UCSD-AML1 (cell line): ENCODE results near the gene GSPT1.
"Not testable (repeated sequence)": the region's sequence is repeated elsewhere in the genome, so short reads cannot be mapped to it uniquely, and the experiment has no call there.

ENCODE experiments used
- DNase-seq: peaks from one replicate; lab custom pipeline; 2025; ENCODE audit not compliant: unreplicated experiment; lab: John Stamatoyannopoulos, UW

The GSPT1 gene

GRCh38 chr16:11862489-11862888 lies 53.3 kb downstream of the GSPT1 start:
- DNase-seq: no peak

GRCh38 chr16:11857161-11857560 lies 58.6 kb downstream of the GSPT1 start:
- no peak for DNase-seq

- DNase-seq: no peak
Measured at GRCh38 chr16:11852092-11852809, 63.5 kb downstream of the GSPT1 start.

- DNase-seq: peak; percentile 96
Measured at GRCh38 chr16:11851294-11852091, 64.3 kb downstream of the GSPT1 start, which contains the start of gene RSL1D1. Gene RSL1D1, minus strand, starts transcription at chr16:11851542. Its CDS starts 30 bp downstream, at chr16:11851512.

GRCh38 chr16:11848842-11849241 lies 66.9 kb downstream of the GSPT1 start:
- no peak for DNase-seq

- no peak for DNase-seq
Measured at GRCh38 chr16:11844499-11844898, 71.3 kb downstream of the GSPT1 start.

GRCh38 chr16:11843861-11844260 lies 71.9 kb downstream of the GSPT1 start:
- no peak for DNase-seq

- DNase-seq: no peak
Measured at GRCh38 chr16:11843206-11843605, 72.5 kb downstream of the GSPT1 start.

- DNase-seq: no peak
Measured at GRCh38 chr16:11841026-11841425, 74.7 kb downstream of the GSPT1 start.

- no peak for DNase-seq
Measured at GRCh38 chr16:11836650-11837244, 79.0 kb downstream of the GSPT1 start.

- DNase-seq: no peak
Measured at GRCh38 chr16:11835891-11836649, 79.7 kb downstream of the GSPT1 start.

- no peak for DNase-seq
Measured at GRCh38 chr16:11835309-11835708, 80.4 kb downstream of the GSPT1 start.

GRCh38 chr16:11833951-11834695 lies 81.6 kb downstream of the GSPT1 start:
- no peak for DNase-seq

- DNase-seq: no peak
Measured at GRCh38 chr16:11828696-11829095, 87.1 kb downstream of the GSPT1 start.

GRCh38 chr16:11825520-11826165 lies 90.1 kb downstream of the GSPT1 start:
- not testable (repeated sequence) for DNase-seq

GRCh38 chr16:11824362-11824761 lies 91.4 kb downstream of the GSPT1 start:
- DNase-seq: no peak

- not testable (repeated sequence) for DNase-seq
Measured at GRCh38 chr16:11823645-11824044, 92.1 kb downstream of the GSPT1 start.

- DNase-seq: no peak
Measured at GRCh38 chr16:11819798-11820197, 96.0 kb downstream of the GSPT1 start.

GRCh38 chr16:11818970-11819369 lies 96.8 kb downstream of the GSPT1 start:
- DNase-seq: not testable (repeated sequence)
